ENCODE data around the gene C1orf116.

The C1orf116 gene

GRCh38 chr1:207018707-207019106, 13.8 kb downstream of the C1orf116 start:
- in situ Hi-C loops (cut with MboI; ENCODE audit: low pct_unique_long_range_greater_than_20kb, low sequenced_read_pairs, unreplicated experiment), result no loop called here
- no peak for TF ChIP-seq CTCF (IDR thresholded peaks at IDR 0.05; ENCODE audit: extremely low read depth, insufficient read depth, missing control alignments)
- DNase-seq (ENCODE audit: low spot score), result no peak

- in situ Hi-C loops (cut with MboI; ENCODE audit: low pct_unique_long_range_greater_than_20kb, low sequenced_read_pairs, unreplicated experiment), result no loop called here
- TF ChIP-seq CTCF (IDR thresholded peaks at IDR 0.05; ENCODE audit: extremely low read depth, insufficient read depth, missing control alignments), result no peak
- DNase-seq (ENCODE audit: low spot score), result no peak
Observed at GRCh38 chr1:207017615-207018559, 14.7 kb downstream of the C1orf116 start.

- no peak for TF ChIP-seq CTCF (IDR thresholded peaks at IDR 0.05; ENCODE audit: extremely low read depth, insufficient read depth, missing control alignments)
- DNase-seq (ENCODE audit: low spot score), result no peak
- in situ Hi-C loops (cut with MboI; ENCODE audit: low pct_unique_long_range_greater_than_20kb, low sequenced_read_pairs, unreplicated experiment), result no loop called here
Observed at GRCh38 chr1:207015791-207016190, 16.8 kb downstream of the C1orf116 start.

- no peak for TF ChIP-seq CTCF (IDR thresholded peaks at IDR 0.05; ENCODE audit: extremely low read depth, insufficient read depth, missing control alignments)
- in situ Hi-C loops (cut with MboI; ENCODE audit: low pct_unique_long_range_greater_than_20kb, low sequenced_read_pairs, unreplicated experiment), result no loop called here
- DNase-seq (ENCODE audit: low spot score), result no peak
Observed at GRCh38 chr1:207014728-207015127, 17.8 kb downstream of the C1orf116 start.

- TF ChIP-seq CTCF (IDR thresholded peaks at IDR 0.05; ENCODE audit: extremely low read depth, insufficient read depth, missing control alignments), result no peak
Observed at GRCh38 chr1:207013321-207014085, 19.1 kb downstream of the C1orf116 start.

GRCh38 chr1:207010726-207011125, 21.8 kb downstream of the C1orf116 start:
- no peak for DNase-seq (ENCODE audit: low spot score)
- in situ Hi-C loops (cut with MboI; ENCODE audit: low pct_unique_long_range_greater_than_20kb, low sequenced_read_pairs, unreplicated experiment), result no loop called here
- no peak for TF ChIP-seq CTCF (IDR thresholded peaks at IDR 0.05; ENCODE audit: extremely low read depth, insufficient read depth, missing control alignments)

More at GRCh38 chr1:207013321-207014085, 19.1 kb downstream of the C1orf116 start:
- DNase-seq (ENCODE audit: low spot score), result no peak
- in situ Hi-C loops (cut with MboI; ENCODE audit: low pct_unique_long_range_greater_than_20kb, low sequenced_read_pairs, unreplicated experiment), result no loop called here
